Measurements from ENCODE around the gene SLC2A10. TPM values are rescaled to one million over a fixed set of nuclear protein-coding genes. Genes with fewer than 3 reads are reported as not detected.

Gene SLC2A10
- total RNA-seq, 1 donor = under 0.01 TPM

DNA sequence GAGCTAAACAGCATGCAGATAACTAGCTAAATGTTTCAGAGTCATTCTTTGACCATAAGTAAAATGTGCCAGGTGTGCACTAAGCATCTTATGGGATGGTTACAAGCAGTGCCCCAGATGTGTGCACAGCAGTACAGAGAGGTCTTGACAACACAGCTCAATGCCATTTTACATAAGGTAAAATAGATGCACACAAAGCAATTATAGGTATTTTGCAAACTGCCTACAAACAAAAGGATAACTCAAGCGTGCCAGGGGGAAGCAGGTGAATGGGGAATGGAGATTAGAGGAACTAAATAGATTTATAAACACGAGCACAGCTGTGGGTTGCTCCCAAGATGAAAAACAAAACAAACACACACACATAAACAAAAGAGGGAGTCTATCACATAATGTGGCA, 64.8 kb downstream of the SLC2A10 start:
- no peaks in the 10 kb centered on the region for H3K4me1 ChIP-seq (ENCODE audit: insufficient read depth, low read length)
- H3K4me3 ChIP-seq (ENCODE audit: low read length) = no peak overlapping the region
- no peaks in the 10 kb centered on the region for H3K9me3 ChIP-seq (ENCODE audit: low read depth, low read length)
- H3K27me3 ChIP-seq (ENCODE audit: insufficient read depth, low read length) = no peaks in the 10 kb centered on the region

- H3K4me1 ChIP-seq (ENCODE audit: insufficient read depth, low read length) = no peaks in the 10 kb centered on the region
- no peaks in the 10 kb centered on the region for H3K9me3 ChIP-seq (ENCODE audit: low read depth, low read length)
- H3K4me3 ChIP-seq (ENCODE audit: low read length) = no peak overlapping the region
- no peaks in the 10 kb centered on the region for H3K27me3 ChIP-seq (ENCODE audit: insufficient read depth, low read length)
These were observed 65.6 kb downstream of the SLC2A10 start for GRCh38 chr20:46774943-46775560.

GRCh38 chr20:46775806-46776205, 66.4 kb downstream of the SLC2A10 start:
- no peaks in the 10 kb centered on the region for H3K9me3 ChIP-seq (ENCODE audit: low read depth, low read length)
- H3K4me3 ChIP-seq (ENCODE audit: low read length) = no peak overlapping the region
- H3K27me3 ChIP-seq (ENCODE audit: insufficient read depth, low read length) = no peaks in the 10 kb centered on the region

DNA sequence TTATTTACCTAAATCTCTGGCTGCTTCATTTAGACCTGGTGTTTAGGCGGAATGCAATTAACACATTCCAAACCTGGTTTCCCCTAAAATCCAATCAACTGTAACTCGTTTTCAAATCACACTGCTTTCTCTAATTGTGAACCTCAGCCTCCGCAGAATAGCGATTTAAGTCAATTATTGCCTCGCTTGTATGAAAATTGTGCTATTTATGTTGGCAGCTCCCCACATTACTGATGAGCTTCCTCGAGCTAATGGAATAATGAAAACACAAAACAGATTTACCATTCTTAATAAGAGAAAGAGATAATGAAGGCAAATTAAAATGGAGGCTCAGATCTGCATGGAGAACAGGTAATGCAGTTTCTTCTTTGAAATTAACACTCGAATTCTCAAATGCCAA, 67.9 kb downstream of the SLC2A10 start:
- H3K4me1 ChIP-seq (ENCODE audit: insufficient read depth, low read length) = no peaks in the 10 kb centered on the region
- H3K9me3 ChIP-seq (ENCODE audit: low read depth, low read length) = no peaks in the 10 kb centered on the region
- H3K4me3 ChIP-seq (ENCODE audit: low read length) = no peak overlapping the region
- no peaks in the 10 kb centered on the region for H3K27me3 ChIP-seq (ENCODE audit: insufficient read depth, low read length)

More at GRCh38 chr20:46775806-46776205, 66.4 kb downstream of the SLC2A10 start:
- H3K4me1 ChIP-seq (ENCODE audit: insufficient read depth, low read length) = no peaks in the 10 kb centered on the region

DNA sequence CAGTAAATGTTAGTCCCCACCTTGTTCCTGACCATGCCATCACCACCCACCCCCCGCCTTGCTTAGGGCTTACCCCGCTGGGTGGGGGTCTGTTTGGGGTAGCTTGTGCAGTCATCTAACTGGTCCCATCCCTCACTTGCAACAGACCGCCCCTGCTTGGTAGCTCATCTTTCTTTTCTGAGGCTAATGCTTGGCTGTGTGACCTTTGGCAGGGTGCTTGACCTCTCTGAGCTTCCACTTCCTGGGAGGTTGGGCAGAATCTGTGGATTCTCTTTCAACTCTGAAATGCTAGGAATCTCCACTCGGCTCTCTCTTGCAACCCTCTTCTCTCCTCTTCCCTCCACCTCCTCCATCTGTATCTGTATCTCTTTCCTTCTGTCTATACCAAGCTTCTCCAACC, 70.4 kb downstream of the SLC2A10 start:
- no peaks in the 10 kb centered on the region for H3K4me1 ChIP-seq (ENCODE audit: insufficient read depth, low read length)
- no peak overlapping the region for H3K4me3 ChIP-seq (ENCODE audit: low read length)
- no peaks in the 10 kb centered on the region for H3K9me3 ChIP-seq (ENCODE audit: low read depth, low read length)
- no peaks in the 10 kb centered on the region for H3K27me3 ChIP-seq (ENCODE audit: insufficient read depth, low read length)

GRCh38 chr20:46784436-46785127, 75.1 kb downstream of the SLC2A10 start:
- H3K9me3 ChIP-seq (ENCODE audit: low read depth, low read length) = no peaks in the 10 kb centered on the region
- no peak overlapping the region for H3K4me3 ChIP-seq (ENCODE audit: low read length)
- no peaks in the 10 kb centered on the region for H3K27me3 ChIP-seq (ENCODE audit: insufficient read depth, low read length)
- no peaks in the 10 kb centered on the region for H3K4me1 ChIP-seq (ENCODE audit: insufficient read depth, low read length)

Other genes starting within 250 kb of the SLC2A10 start
- 0.10 TPM for gene ZNF334, start 196.1 kb upstream of the SLC2A10 start, total RNA-seq
- gene OCSTAMP, start 159.0 kb upstream of the SLC2A10 start, total RNA-seq = not detected
- gene SLC13A3, start 58.2 kb upstream of the SLC2A10 start, total RNA-seq = 0.10 TPM
- 6.5 TPM for gene TP53RK, start 20.2 kb upstream of the SLC2A10 start, total RNA-seq
- gene EYA2, start 185.2 kb downstream of the SLC2A10 start, total RNA-seq = 0.10 TPM

All from mononuclear cell (primary cell).